NCI-H524 (cell line): Measurements from ENCODE around the gene PPP4R3A.
"Not testable (repeated sequence)": the region's sequence is repeated elsewhere in the genome, so short reads cannot be mapped to it uniquely, and the experiment has no call there.

ENCODE experiments used
- DNase-seq, 2 experiments: peaks; one replicate each; lab custom pipeline; 2025; lab: John Stamatoyannopoulos, UW

The PPP4R3A gene

GRCh38 chr14:91409240-91409639 is 100.9 kb downstream of the PPP4R3A start:
- DNase-seq = not testable (repeated sequence)
